ENCODE results near the gene CCNL2.
A peak's percentile ranks its signal among the peaks of the same experiment; 100 is the strongest.
"Not testable (repeated sequence)": the region's sequence is repeated elsewhere in the genome, so short reads cannot be mapped to it uniquely, and the experiment has no call there.

CCNL2 gene

GRCh38 chr1:1421147-1421906, 22.2 kb upstream of the CCNL2 start, which contains the start of gene ANKRD65:
ANKRD65 (minus strand) TSS chr1:1421276; CDS start chr1:1421005, 271 bp downstream.
- no peak for DNase-seq (ENCODE audit: extremely low read depth in 1 of 2, low read depth in 1 of 2)

GRCh38 chr1:1420654-1421141, 21.6 kb upstream of the CCNL2 start:
- DNase-seq (ENCODE audit: extremely low read depth in 1 of 2, low read depth in 1 of 2) = no peak

DNA sequence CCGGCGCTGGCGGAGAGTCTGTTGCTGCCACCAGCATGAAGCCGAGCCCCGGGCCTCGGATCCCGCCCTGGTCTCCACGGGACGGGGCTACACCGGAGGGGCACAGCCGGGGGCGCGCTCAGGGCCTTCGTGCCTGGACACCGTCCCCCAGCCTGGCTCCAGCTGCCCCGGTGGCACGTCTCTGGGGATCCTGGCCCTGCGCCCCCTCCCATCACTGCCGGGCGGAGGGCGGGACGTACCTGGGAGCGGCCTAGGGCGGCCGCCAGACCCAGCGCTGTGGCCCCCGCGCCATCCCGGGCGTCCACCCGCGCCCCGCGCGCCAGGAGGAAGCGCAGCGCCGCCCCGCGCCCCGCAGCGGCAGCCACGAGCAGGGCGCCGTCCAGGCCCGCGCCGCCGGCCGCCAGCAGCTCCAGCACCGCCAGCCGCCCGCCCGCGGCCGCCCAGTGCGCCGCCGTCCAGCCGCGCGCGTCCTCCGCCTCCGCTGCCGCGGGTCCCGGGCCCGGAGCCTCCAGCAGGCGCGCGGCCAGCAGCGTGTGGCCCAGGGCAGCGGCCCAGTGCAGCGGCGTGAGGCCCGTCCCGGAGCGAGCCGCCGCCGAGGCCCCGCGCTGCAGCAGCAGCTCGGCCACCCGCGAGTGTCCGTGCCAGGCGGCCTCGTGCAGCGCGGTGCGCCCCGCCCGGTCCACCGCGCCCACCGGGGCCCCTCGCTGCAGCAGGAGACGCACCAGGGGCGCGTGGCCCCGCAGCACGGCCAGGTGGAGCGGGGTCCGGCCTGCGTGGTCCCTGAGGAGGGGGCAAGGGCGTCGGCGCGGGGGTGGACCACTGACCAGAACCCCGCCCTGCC, 20.9 kb upstream of the CCNL2 start:
- DNase-seq (ENCODE audit: extremely low read depth in 1 of 2, low read depth in 1 of 2) = no peak

DNA sequence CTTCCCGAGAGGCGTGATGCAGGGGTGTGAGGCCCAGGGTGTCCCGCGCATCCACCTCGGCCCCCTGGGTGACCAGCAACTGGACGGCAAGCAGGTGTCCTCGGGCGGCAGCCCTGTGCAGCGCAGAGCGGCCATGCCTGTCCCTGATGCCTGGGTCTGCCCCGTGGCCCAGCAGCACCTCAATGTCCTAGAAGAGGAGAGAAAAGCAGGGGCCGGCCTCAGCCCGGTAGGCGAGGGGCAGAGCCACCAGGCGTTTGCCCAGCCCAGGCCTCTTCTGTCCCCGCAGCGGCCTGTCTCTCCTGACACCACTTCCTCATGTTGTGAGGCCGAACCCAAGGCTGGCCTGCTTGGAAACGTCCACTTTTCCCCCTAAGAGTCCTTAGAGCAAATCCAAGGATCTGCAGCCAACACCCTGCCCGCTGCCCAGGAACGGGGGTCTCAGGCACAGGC, 20.3 kb upstream of the CCNL2 start:
- no peak for DNase-seq (ENCODE audit: extremely low read depth in 1 of 2, low read depth in 1 of 2)

DNA sequence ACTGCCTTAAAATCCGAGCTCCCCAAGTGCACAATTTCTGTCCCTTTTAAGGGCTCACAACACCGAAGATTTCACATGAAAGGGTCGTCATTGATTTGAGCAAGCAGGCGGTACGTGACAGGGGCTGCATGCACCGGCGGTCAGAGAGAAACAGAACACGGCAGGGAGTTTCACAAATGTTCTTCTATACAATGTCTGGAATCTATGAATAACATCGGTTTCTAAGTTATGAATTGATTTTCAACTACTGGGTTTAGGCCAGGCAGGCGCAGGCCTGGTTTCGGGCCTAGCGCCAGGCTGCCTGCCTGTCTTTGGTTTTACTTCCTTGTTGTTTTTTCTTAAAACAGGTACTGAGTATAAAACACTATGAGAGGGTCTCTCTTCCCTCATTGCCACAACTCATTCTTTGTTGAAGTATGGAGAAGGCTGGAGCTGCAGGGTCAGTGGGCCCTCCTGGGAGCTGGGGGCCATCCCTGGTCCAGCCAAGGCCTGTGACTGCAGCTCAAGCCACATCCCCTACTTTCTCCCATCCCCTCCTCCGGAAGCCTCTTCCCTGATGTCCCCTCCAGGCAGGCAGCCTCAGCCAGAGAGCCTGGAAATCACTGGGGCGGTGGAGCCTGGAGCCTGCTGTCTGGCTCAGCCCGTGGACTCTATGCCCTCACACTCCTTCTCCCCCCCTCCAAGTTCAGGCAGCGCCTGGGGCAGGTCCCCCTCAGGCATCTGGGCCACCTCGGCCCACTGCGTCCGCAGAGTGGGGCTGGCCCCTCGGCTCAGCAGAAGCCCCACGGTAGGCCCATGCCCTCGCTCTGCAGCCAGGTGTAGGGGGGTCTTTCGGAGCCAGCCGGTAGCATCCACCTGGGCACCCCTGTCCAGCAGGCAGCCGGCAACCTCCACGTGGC, 19.6 kb upstream of the CCNL2 start:
- DNase-seq (ENCODE audit: extremely low read depth in 1 of 2, low read depth in 1 of 2) = no peak

GRCh38 chr1:1417825-1418463, 18.8 kb upstream of the CCNL2 start:
- DNase-seq (ENCODE audit: extremely low read depth in 1 of 2, low read depth in 1 of 2) = not testable (repeated sequence)

GRCh38 chr1:1417396-1417795, 18.3 kb upstream of the CCNL2 start:
- not testable (repeated sequence) for DNase-seq (ENCODE audit: extremely low read depth in 1 of 2, low read depth in 1 of 2)

DNA sequence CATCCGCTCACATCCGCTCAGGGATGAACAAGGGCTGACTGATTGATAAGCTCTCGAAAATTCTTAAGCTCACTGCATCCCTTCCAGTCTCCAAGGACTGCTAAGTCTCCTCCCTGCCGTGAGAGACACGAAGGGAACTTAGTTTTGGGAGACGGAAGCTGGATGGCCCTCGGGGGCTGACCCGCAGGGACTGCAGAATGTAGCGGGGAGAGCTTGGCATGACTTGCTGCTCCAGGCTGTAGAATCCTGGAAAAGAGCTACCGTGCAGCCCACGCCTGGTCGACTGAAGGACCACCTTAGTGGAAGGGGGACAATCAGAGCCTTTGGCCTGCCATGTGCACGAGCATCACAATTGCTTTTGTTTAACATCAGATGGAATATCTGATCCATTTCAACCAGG, 16.6 kb upstream of the CCNL2 start:
- no peak for DNase-seq (ENCODE audit: extremely low read depth in 1 of 2, low read depth in 1 of 2)

GRCh38 chr1:1412311-1412902, 13.3 kb upstream of the CCNL2 start:
- not testable (repeated sequence) for DNase-seq (ENCODE audit: extremely low read depth in 1 of 2, low read depth in 1 of 2)

- no peak for DNase-seq (ENCODE audit: extremely low read depth in 1 of 2, low read depth in 1 of 2)
Measured at GRCh38 chr1:1411626-1412025, 12.5 kb upstream of the CCNL2 start.

GRCh38 chr1:1410238-1410637, 11.1 kb upstream of the CCNL2 start:
- not testable (repeated sequence) for DNase-seq (ENCODE audit: extremely low read depth in 1 of 2, low read depth in 1 of 2)

DNA sequence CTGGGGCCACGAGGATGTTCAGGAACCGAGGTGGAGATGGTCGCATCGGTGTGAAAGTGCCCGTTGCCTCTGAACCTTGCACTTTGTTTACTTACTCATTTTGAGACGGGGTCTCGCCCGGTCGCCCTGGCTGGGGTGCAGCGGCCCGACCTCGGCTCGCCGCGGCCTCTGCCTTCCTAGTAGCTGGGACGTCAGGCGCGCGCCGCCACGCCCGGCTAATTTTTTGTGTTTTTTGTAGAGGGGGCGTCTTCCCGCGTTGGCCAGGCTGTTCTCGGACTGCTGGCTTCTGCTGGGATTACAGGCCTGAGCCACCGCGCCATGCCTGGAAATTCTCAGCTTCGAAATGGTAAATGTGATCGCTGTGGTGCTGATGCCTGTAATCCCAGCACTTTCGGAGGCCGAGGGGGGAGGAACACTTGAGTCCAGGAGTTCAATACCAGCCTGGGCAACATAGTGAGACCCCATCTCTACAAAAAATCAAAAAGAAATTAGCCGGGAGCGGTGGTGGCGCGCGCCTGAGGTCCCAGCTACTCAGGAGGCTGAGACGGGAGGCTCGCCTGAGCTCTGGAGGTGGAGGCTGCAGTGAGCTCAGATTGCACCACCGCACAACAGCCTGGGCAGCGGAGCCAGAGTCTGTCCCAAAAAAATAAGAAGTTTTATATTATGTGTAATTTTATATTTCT, 8.6 kb upstream of the CCNL2 start:
- no peak for DNase-seq (ENCODE audit: extremely low read depth in 1 of 2, low read depth in 1 of 2)

DNA sequence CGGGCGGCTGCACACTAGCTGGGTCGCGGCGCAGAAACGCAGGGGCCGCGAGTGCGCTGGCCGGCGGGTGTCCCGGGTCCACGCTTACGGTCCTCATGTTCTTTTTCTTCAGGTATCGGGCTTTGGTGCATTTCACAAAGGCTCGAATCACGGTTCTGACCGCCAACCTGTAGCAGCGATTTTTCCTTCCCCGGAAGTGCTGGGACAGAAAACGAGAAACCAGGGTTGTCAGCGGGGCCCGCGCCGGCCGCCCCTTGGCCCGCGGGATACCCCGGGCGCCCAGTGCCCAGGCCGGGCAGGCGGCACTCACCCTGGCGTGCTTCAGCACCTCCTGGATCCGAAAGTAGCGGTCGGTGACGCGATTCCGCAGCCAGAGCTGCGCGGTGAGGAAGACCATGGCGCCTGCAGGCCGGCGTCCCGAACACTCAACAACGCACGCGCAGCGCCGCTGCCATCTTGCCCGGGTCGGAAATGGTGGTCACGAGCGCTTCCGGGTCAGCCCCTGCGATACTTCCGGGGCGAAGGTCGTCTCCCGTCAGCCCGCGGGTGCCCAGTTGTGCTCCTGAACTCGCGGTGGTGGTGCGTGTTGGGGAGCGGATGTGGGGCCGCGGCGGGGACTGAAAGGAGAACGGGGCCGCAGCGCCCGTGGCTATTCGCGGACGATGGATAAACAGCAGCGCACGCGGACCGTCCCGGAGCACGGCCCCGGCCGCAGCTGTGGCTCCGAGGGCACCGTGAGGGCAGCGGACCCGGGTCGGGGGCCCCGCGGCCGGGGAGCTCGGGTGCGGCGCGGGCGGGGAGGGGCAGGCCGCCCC, 7.9 kb upstream of the CCNL2 start, which contains the start of gene MRPL20:
TSS of gene MRPL20 (minus strand) at position 473 of the 815 bp plus-strand sequence. CDS start at position 397, 76 bp downstream.
- DNase-seq (ENCODE audit: extremely low read depth in 1 of 2, low read depth in 1 of 2) = peak; percentile 85 to 92

- DNase-seq (ENCODE audit: extremely low read depth in 1 of 2, low read depth in 1 of 2) = no peak
Measured at GRCh38 chr1:1406101-1406820, 7.1 kb upstream of the CCNL2 start.

- DNase-seq (ENCODE audit: extremely low read depth in 1 of 2, low read depth in 1 of 2) = no peak
Measured at GRCh38 chr1:1403653-1404052, 4.5 kb upstream of the CCNL2 start.

DNA sequence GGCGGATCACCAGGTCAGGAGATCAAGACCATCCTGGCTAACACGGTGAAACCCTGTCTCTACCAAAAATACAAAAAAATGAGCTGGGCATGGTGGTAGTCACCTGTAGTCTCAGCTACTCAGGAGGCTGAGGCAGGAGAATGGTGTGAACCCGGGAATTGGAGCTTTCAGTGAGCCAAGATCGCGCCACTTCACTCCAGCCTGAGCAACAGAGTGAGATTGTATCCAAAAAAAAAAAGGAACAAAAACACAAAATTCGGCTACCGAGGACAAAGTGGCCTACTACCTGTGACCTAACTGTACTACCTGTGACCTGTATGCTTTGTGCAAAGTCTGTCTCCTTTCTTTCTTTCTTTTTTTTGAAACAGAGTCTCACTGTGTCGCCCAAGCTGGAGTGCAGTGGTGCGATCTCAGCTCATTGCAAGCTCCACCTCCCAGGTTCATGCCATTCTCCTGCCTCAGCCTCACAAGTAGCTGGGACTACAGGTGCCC, 3.8 kb upstream of the CCNL2 start:
- DNase-seq (ENCODE audit: extremely low read depth in 1 of 2, low read depth in 1 of 2) = not testable (repeated sequence)

Measured in activated CD8-positive, alpha-beta memory T cell treated with anti-CD3 and anti-CD28 coated beads for 1 hour (primary cell).